Measurements from ENCODE around the gene NKTR. TPM values are rescaled to one million over a fixed set of nuclear protein-coding genes. Genes with fewer than 3 reads are reported as not detected.

NKTR gene
- total and polyA plus RNA-seq, 2 experiments from 2014 or later = 81.3 to 117 TPM

- Histone ChIP-seq H4K20me1 (replicated peaks; ENCODE audit: insufficient read depth) (peaks cover 55% of the 10 kb centered on the region), H3K9me2 (ENCODE audit: insufficient read depth) (no peaks in the 10 kb centered on the region), H3K4me1 (ENCODE audit: insufficient read depth) (no peaks in the 10 kb centered on the region), H3K36me3 (ENCODE audit: insufficient read depth) (no peaks in the 10 kb centered on the region), H3K27ac (ENCODE audit: low read depth) (peak overlapping the region; percentile 52; the same call in 1 of the 2 replicates), H3K4me3 (no peak overlapping the region), H3K27me3 (ENCODE audit: insufficient read depth) (no peaks in the 10 kb centered on the region), H3K79me2 (replicated peaks; ENCODE audit: insufficient read depth) (peaks cover 94% of the 10 kb centered on the region), H3K4me2 (no peak overlapping the region), H2AFZ (no peak overlapping the region), H3F3A (replicated peaks; ENCODE audit: low read depth) (no peaks in the 10 kb centered on the region)
- Mint-ChIP-seq H3K36me3 (ENCODE audit: low read depth) (peaks cover 17% of the 10 kb centered on the region; the same call in 2 of the 3 replicates), H3K27ac (peak overlapping the region; percentile 28; the same call in 1 of the 2 replicates), H3K9me3 (no peaks in the 10 kb centered on the region), H3K4me1 (peaks cover 9% of the 10 kb centered on the region; the same call in 2 of the 3 replicates), H3K27me3 (ENCODE audit: insufficient read depth, low read depth, poor library complexity) (no peaks in the 10 kb centered on the region), H3K4me3 (no peak overlapping the region)
- no peak for TF ChIP-seq POLR2AphosphoS5 (IDR thresholded peaks at IDR 0.05; ENCODE audit: low read depth)
- TF ChIP-seq CTCF (conservative IDR thresholded peaks at IDR 0.05; ENCODE audit: low read depth in 2 of 2) = peak in 1 of 2 experiments; percentile 69; a peak in 2 of 4 replicates
- TF ChIP-seq STAT1 (IDR thresholded peaks at IDR 0.05; ENCODE audit: unreplicated experiment) = no peak
- TF ChIP-seq ZNF331 (CRISPR knock-in tag; IDR thresholded peaks at IDR 0.05; ENCODE audit: low read depth) = no peak
- TF ChIP-seq CREB1 (CRISPR knock-in tag; IDR thresholded peaks at IDR 0.05; ENCODE audit: low read depth) = no peak
- DNase-seq (ENCODE audit: low spot score) = peak; percentile 49
- ATAC-seq = peak; percentile 55
Observed at GRCh38 chr3:42613462-42613861, 13.0 kb downstream of the NKTR start.

- H3K9me3 Mint-ChIP-seq = no peaks in the 10 kb centered on the region
- no peaks in the 10 kb centered on the region; the same call in 1 of the 2 replicates for H3K79me2 ChIP-seq (replicated peaks; ENCODE audit: insufficient read depth)
- no peaks in the 10 kb centered on the region for H4K20me1 ChIP-seq (replicated peaks; ENCODE audit: insufficient read depth)
- peaks cover 54% of the 10 kb centered on the region for H3K36me3 Mint-ChIP-seq (ENCODE audit: low read depth)
- H3K27me3 ChIP-seq (ENCODE audit: insufficient read depth) = no peaks in the 10 kb centered on the region
- peaks cover 24% of the 10 kb centered on the region for H3K4me1 Mint-ChIP-seq
- no peak overlapping the region for H3K4me3 Mint-ChIP-seq
- H3K4me1 ChIP-seq (ENCODE audit: insufficient read depth) = peaks cover 25% of the 10 kb centered on the region
- no peak overlapping the region for H3K4me3 ChIP-seq
- H3F3A ChIP-seq (replicated peaks; ENCODE audit: low read depth) = no peaks in the 10 kb centered on the region
- H3K4me2 ChIP-seq = peak overlapping the region; percentile 35; the same call in 1 of the 2 replicates
- TF ChIP-seq ZNF462 (CRISPR knock-in tag; IDR thresholded peaks at IDR 0.05) (0 out of 2 replicates have a peak, but pooled peaks have one; percentile 16), JUNB (IDR thresholded peaks at IDR 0.05; ENCODE audit: unreplicated experiment) (no peak), STAT1 (IDR thresholded peaks at IDR 0.05; ENCODE audit: unreplicated experiment) (no peak)
- ATAC-seq = peak; percentile 95
- DNase-seq (ENCODE audit: low spot score) = peak; percentile 72
- peaks cover 43% of the 10 kb centered on the region for H3K36me3 ChIP-seq (ENCODE audit: insufficient read depth)
- H3K9me2 ChIP-seq (ENCODE audit: insufficient read depth) = no peaks in the 10 kb centered on the region
- no peaks in the 10 kb centered on the region for H3K27me3 Mint-ChIP-seq (ENCODE audit: insufficient read depth, low read depth, poor library complexity)
- H3K27ac Mint-ChIP-seq = peak overlapping the region; percentile 92; the same call in 1 of the 2 replicates
- peak overlapping the region; percentile 86 for H3K27ac ChIP-seq (ENCODE audit: low read depth)
- no peak overlapping the region for H2AFZ ChIP-seq
Observed at GRCh38 chr3:42631620-42632019, 31.1 kb downstream of the NKTR start.

All from GM23338 (cell line).